Body of pancreas (tissue), 4 donors: ENCODE data around the gene NANOS2. TPM values are rescaled to one million over a fixed set of nuclear protein-coding genes. Genes with fewer than 3 reads are reported as not detected.

Experiments
- ATAC-seq: fragments of 150-250 bp; one replicate; pipeline ENCODE4 v1.9.1; 2016
- DNase-seq, 4 donors: peaks; one replicate each; pipeline ENCODE4 v3.0.0-alpha.2; 2019
- H3K27ac ChIP-seq, 4 donors: fragments of 200-600 bp; sonication (generic); 1 replicate in 3 of 4; 2 replicates in 1 of 4; pipeline versions ENCODE4 v1.5.1 to v1.6.1; 2016 to 2019; ENCODE audit warnings: mild to moderate bottlenecking in 1 of 4, mixed read lengths in 1 of 4, moderate library complexity in 1 of 4
- H3K27me3 ChIP-seq, 2 donors: fragments of 200-600 bp; sonication (generic); one replicate each; pipeline ENCODE4 v1.6.0; 2016; ENCODE audit warnings: mild to moderate bottlenecking in 1 of 2
- H3K36me3 ChIP-seq, 2 donors: fragments of 200-600 bp; sonication (generic); replicated peaks in 1 of 2; 2 replicates each; pipeline ENCODE4 v1.5.1; 2016; ENCODE audit warnings: low read depth in 2 of 2; ENCODE audit not compliant: insufficient read depth in 1 of 2
- H3K4me1 ChIP-seq: fragments of 200-600 bp; sonication (generic); one replicate; pipeline ENCODE4 v1.6.0; 2016
- H3K4me3 ChIP-seq, 2 donors: fragments of 200-600 bp; sonication (generic); 1 replicate in 1 of 2; 2 replicates in 1 of 2; pipeline ENCODE4 v1.5.1; 2016 to 2019
- H3K9me3 ChIP-seq, 3 donors: fragments of 200-600 bp; sonication (generic); 1 replicate in 2 of 3; 2 replicates in 1 of 3; pipeline ENCODE4 v1.5.1; 2016
- POLR2A ChIP-seq, 3 donors: fragments of 450-650 bp; IDR thresholded peaks; one replicate each; pipeline ENCODE4 v1.6.1; 2016; ENCODE audit warnings: antibody characterized with exemption in 3 of 3, mild to moderate bottlenecking in 2 of 3
- WGBS, 2 donors: methylation state at CpG; one replicate each; pipeline ENCODE4 v1.1.5; 2017; 5-methylcytosine and 5-hydroxymethylcytosine counted together
- intact Hi-C: fragments of 100-400 bp; cut with DNase I; formaldehyde crosslinking; loops from one replicate; pipeline ENCODE4 v1.15.1; 2023
- total RNA-seq, 2 donors: library from RNA; depleted of rRNA; stranded (reverse); fragments of >200 nt; gene quantifications; one replicate each; pipeline ENCODE4 v1.1.0, GENCODE V29; 2016
- TF ChIP-seq, protein P1 (sequence below), 7 experiments: fragments of 450-650 bp in 4 of 7; fragments of 200-600 bp in 3 of 7; sonication (generic) in 3 of 7; IDR thresholded peaks; one replicate each; pipeline ENCODE4 v1.5.1; 2016 to 2019; ENCODE audit warnings: antibody characterized with exemption in 7 of 7

The NANOS2 gene
- total RNA-seq, 2 donors from 2014 or later: not detected

DNA sequence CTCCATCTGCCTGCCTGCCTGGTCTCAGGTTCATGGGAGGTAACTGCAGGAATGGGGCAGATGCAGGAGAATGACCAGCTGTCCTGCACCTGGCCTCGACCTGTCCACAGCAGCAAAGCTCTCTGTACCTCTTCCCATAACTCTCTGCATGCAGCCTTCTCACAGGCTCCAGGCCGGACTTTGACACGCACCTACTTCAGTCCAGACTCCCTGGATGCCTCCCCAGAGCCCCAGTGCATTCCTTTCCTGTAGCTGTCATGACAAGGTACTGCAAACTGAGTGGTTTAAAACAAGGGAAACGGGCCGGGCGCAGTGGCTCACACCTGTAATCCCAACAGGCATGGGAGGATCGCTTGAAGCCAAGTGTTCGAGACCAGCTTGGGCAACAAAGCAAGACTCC lies 3.3 kb downstream of the NANOS2 start:
- Histone ChIP-seq H3K27ac (no peak overlapping the region), H3K36me3 (no peaks in the 10 kb centered on the region), H3K9me3 (no peaks in the 10 kb centered on the region), H3K4me1 (peaks cover 9% of the 10 kb centered on the region), H3K4me3 (no peak overlapping the region), H3K27me3 (no peaks in the 10 kb centered on the region)
- DNase-seq: no peak
- TF ChIP-seq, protein P1, sequence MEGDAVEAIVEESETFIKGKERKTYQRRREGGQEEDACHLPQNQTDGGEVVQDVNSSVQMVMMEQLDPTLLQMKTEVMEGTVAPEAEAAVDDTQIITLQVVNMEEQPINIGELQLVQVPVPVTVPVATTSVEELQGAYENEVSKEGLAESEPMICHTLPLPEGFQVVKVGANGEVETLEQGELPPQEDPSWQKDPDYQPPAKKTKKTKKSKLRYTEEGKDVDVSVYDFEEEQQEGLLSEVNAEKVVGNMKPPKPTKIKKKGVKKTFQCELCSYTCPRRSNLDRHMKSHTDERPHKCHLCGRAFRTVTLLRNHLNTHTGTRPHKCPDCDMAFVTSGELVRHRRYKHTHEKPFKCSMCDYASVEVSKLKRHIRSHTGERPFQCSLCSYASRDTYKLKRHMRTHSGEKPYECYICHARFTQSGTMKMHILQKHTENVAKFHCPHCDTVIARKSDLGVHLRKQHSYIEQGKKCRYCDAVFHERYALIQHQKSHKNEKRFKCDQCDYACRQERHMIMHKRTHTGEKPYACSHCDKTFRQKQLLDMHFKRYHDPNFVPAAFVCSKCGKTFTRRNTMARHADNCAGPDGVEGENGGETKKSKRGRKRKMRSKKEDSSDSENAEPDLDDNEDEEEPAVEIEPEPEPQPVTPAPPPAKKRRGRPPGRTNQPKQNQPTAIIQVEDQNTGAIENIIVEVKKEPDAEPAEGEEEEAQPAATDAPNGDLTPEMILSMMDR (IDR thresholded peaks at IDR 0.05): no peak
- TF ChIP-seq POLR2A (IDR thresholded peaks at IDR 0.05): no peak
- WGBS, 2 donors: 48 to 72% methylated on average over 6 to 8 of the region's 8 CpGs
- intact Hi-C loops: no loop called here
- no peak for ATAC-seq

DNA sequence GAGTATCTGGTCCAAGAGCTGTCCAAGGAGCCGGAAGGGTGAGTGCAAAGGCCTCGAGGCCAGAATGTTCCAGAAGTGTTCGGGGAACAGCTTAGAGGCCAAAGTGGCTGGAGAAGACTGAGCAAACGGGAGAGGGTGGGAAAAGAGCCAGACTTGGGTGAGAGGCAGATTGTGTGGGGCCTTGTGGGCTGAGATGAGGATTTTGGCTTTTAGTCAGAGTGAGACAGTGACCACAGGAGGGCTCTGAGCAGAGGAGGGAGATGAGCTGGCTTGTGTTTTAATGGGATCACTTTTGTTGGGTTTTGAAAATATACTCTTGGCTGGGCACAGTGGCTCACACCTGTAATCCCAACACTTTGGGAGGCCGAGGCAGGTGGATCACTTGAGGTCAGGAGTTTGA lies 5.6 kb downstream of the NANOS2 start:
- no peaks in the 10 kb centered on the region for H3K4me1 ChIP-seq
- H3K27ac ChIP-seq: no peak overlapping the region
- TF ChIP-seq POLR2A (IDR thresholded peaks at IDR 0.05): no peak
- TF ChIP-seq, protein P1 (IDR thresholded peaks at IDR 0.05): no peak
- no peak overlapping the region for H3K4me3 ChIP-seq
- intact Hi-C loops: no loop called here
- no peaks in the 10 kb centered on the region for H3K36me3 ChIP-seq
- no peaks in the 10 kb centered on the region for H3K9me3 ChIP-seq
- ATAC-seq: no peak
- 79 to 80% methylated on average over 5 of the region's 5 CpGs for WGBS, 2 donors
- no peak for DNase-seq
- H3K27me3 ChIP-seq: no peaks in the 10 kb centered on the region

GRCh38 chr19:45906221-45906620 lies 8.4 kb downstream of the NANOS2 start:
- 70 to 92% methylated on average over 2 to 3 of the region's 3 CpGs for WGBS, 2 donors
- Histone ChIP-seq H3K27ac (no peak overlapping the region), H3K4me3 (no peak overlapping the region), H3K4me1 (peaks cover 12% of the 10 kb centered on the region), H3K36me3 (no peaks in the 10 kb centered on the region), H3K27me3 (no peaks in the 10 kb centered on the region), H3K9me3 (no peaks in the 10 kb centered on the region)
- TF ChIP-seq POLR2A (IDR thresholded peaks at IDR 0.05): no peak
- TF ChIP-seq, protein P1 (IDR thresholded peaks at IDR 0.05): no peak
- intact Hi-C loops: no loop called here
- ATAC-seq: no peak
- DNase-seq: no peak

GRCh38 chr19:45905011-45905410 lies 9.6 kb downstream of the NANOS2 start:
- ATAC-seq (no peak), DNase-seq (no peak)
- Histone ChIP-seq H3K4me1 (peaks cover 25% of the 10 kb centered on the region), H3K27me3 (no peaks in the 10 kb centered on the region), H3K36me3 (no peaks in the 10 kb centered on the region), H3K9me3 (no peaks in the 10 kb centered on the region), H3K27ac (no peak overlapping the region), H3K4me3 (no peak overlapping the region)
- 69 to 78% methylated on average over 10 of the region's 10 CpGs for WGBS, 2 donors
- intact Hi-C loops: no loop called here
- TF ChIP-seq, protein P1 (IDR thresholded peaks at IDR 0.05): no peak
- TF ChIP-seq POLR2A (IDR thresholded peaks at IDR 0.05): no peak
